Measurements from ENCODE around the gene TUBB2B. TPM values are rescaled to one million over a fixed set of nuclear protein-coding genes. Genes with fewer than 3 reads are reported as not detected.

Gene TUBB2B
- total and polyA plus RNA-seq, 2 donors (not counting 3 experiments of a cell fraction or from before 2014, with no cell fraction given), result 5.1 to 8.3 TPM

GRCh38 chr6:3208098-3208774 is 19.2 kb downstream of the TUBB2B start:
- Histone ChIP-seq H3K27me3 (ENCODE audit: control insufficient read depth in 2 of 2, insufficient read depth in 2 of 2, low read length in 2 of 2) (peaks cover 8 to 14% of the 10 kb centered on the region in 2 experiments), H3K4me3 (replicated peaks in 1 of 3; ENCODE audit: insufficient read depth in 1 of 3, low read depth in 1 of 3, low read length in 3 of 3) (no peak overlapping the region), H3K36me3 (ENCODE audit: control insufficient read depth in 2 of 2, extremely low read depth in 1 of 2, insufficient read depth in 2 of 2, low read length in 2 of 2) (no peaks in the 10 kb centered on the region), H4K20me1 (replicated peaks; ENCODE audit: control insufficient read depth, extremely low read depth, insufficient read depth, low read length) (no peaks in the 10 kb centered on the region), H3K9me3 (replicated peaks; ENCODE audit: control insufficient read depth, insufficient read depth, low read length) (no peaks in the 10 kb centered on the region), H2AFZ (ENCODE audit: low read depth, low read length) (no peak overlapping the region), H3K9me1 (replicated peaks; ENCODE audit: control insufficient read depth, extremely low read depth, insufficient read depth, low read length) (no peaks in the 10 kb centered on the region), H3K79me2 (ENCODE audit: control insufficient read depth, insufficient read depth, low read length) (no peaks in the 10 kb centered on the region), H3K9ac (replicated peaks; ENCODE audit: extremely low read depth, insufficient read depth, low read length) (no peak overlapping the region), H3K4me2 (ENCODE audit: insufficient read depth, low read length) (no peak overlapping the region), H3K4me1 (ENCODE audit: control insufficient read depth, extremely low read depth, insufficient read depth, low read length) (no peaks in the 10 kb centered on the region), H3K27ac (ENCODE audit: insufficient read depth, low read depth, low read length) (no peak overlapping the region)
- ChIA-PET CTCF (interaction anchor here (1.9 to 2.6 kb wide), 2 partner anchors 19 to 43 kb away, joined by 6 to 7 read pairs; no protein-coding TSS in a partner anchor), POLR2A (no interaction called here)
- no peak for FAIRE-seq
- no peak for DNase-seq (ENCODE audit: low read depth, low spot score)
- dilution Hi-C loops (cut with MboI; ENCODE audit: extremely low pct_ligation_motif_present, low sequenced_read_pairs) (no loop called here), intact Hi-C loops (cut with micrococcal nuclease) (no loop called here)
- TF ChIP-seq POLR2AphosphoS5 (IDR thresholded peaks at IDR 0.05; ENCODE audit: insufficient read depth, low read depth, low read length), result no peak
- TF ChIP-seq MYC (IDR thresholded peaks at IDR 0.05; ENCODE audit: low read depth, low read length), result no peak
- TF ChIP-seq CTCF (IDR thresholded peaks at IDR 0.05; ENCODE audit: extremely low read depth in 1 of 2, insufficient read depth in 1 of 2, low read depth in 1 of 2, low read length in 2 of 2), result no peak
- TF ChIP-seq POLR2A (IDR thresholded peaks at IDR 0.05; ENCODE audit: low read depth, low read length), result no peak
- no peak for TF ChIP-seq EZH2 (IDR thresholded peaks at IDR 0.05; ENCODE audit: borderline replicate concordance, low read depth, low read length, severe bottlenecking)
- no peak for TF ChIP-seq GATA2 (IDR thresholded peaks at IDR 0.05; ENCODE audit: insufficient read depth, insufficient read length, low read depth, low read length)
- TF ChIP-seq MAX (IDR thresholded peaks at IDR 0.05; ENCODE audit: insufficient read depth, insufficient read length), result no peak
- no peak for TF ChIP-seq JUN (IDR thresholded peaks at IDR 0.05; ENCODE audit: borderline replicate concordance, insufficient read depth, insufficient read length, low read depth)
- TF ChIP-seq FOS (IDR thresholded peaks at IDR 0.05; ENCODE audit: borderline replicate concordance, insufficient read depth, low read length), result no peak
- no TSS peak for BruUV-seq (replicated peaks)
